Left renal cortex interstitium (tissue), 4 donors: ENCODE results near the gene PPIL1. TPM values are rescaled to one million over a fixed set of nuclear protein-coding genes. Genes with fewer than 3 reads are reported as not detected.
"Not testable (repeated sequence)": the region's sequence is repeated elsewhere in the genome, so short reads cannot be mapped to it uniquely, and the experiment has no call there.

Experiments
- DNase-seq, 4 donors: peaks; one replicate each; pipeline ENCODE4 v3.0.0-alpha.2; 2013; ENCODE audit warnings: low read depth in 4 of 4, low spot score in 2 of 4, missing footprints in 1 of 4
- polyA plus RNA-seq, 4 donors: library from polyadenylated mRNA; unstranded; fragments of 120-200 nt; gene quantifications; one replicate each; pipeline ENCODE4 v1.2.1, GENCODE V29; 2013; ENCODE audit not compliant: insufficient read length in 4 of 4

PPIL1 gene
- polyA plus RNA-seq, 4 donors = 48.1 to 54.4 (median 51.1) TPM

- DNase-seq = no peak
These were observed 53.7 kb downstream of the PPIL1 start for GRCh38 chr6:36820700-36821580.

- no peak for DNase-seq
These were observed 55.8 kb downstream of the PPIL1 start for GRCh38 chr6:36818756-36819155.

- DNase-seq = no peak
These were observed 56.8 kb downstream of the PPIL1 start for GRCh38 chr6:36817847-36818246.

GRCh38 chr6:36817176-36817817, 57.3 kb downstream of the PPIL1 start:
- no peak for DNase-seq

- DNase-seq = no peak
These were observed 58.5 kb downstream of the PPIL1 start for GRCh38 chr6:36815962-36816735.

GRCh38 chr6:36814249-36814648, 60.4 kb downstream of the PPIL1 start:
- DNase-seq = no peak

GRCh38 chr6:36813526-36813925, 61.1 kb downstream of the PPIL1 start:
- no peak for DNase-seq

GRCh38 chr6:36813047-36813446, 61.6 kb downstream of the PPIL1 start:
- DNase-seq = not testable (repeated sequence)

GRCh38 chr6:36809941-36810803, 64.4 kb downstream of the PPIL1 start:
- no peak for DNase-seq

GRCh38 chr6:36809156-36809555, 65.4 kb downstream of the PPIL1 start:
- DNase-seq = no peak

GRCh38 chr6:36808634-36809033, 66.0 kb downstream of the PPIL1 start:
- DNase-seq = no peak

GRCh38 chr6:36807750-36808149, 66.9 kb downstream of the PPIL1 start:
- DNase-seq = no peak

- no peak for DNase-seq
These were observed 67.5 kb downstream of the PPIL1 start for GRCh38 chr6:36807143-36807542.

- no peak for DNase-seq
These were observed 68.7 kb downstream of the PPIL1 start for GRCh38 chr6:36805917-36806316.

GRCh38 chr6:36805096-36805797, 69.4 kb downstream of the PPIL1 start:
- DNase-seq = no peak

Other genes starting within 250 kb of the PPIL1 start
- gene CDKN1A, start 196.1 kb downstream of the PPIL1 start, polyA plus RNA-seq = 10 to 100 TPM in 3 of 4 donors, 1 to 10 TPM in 1; 9.4 to 16.3 (median 11.6) TPM
- gene RAB44, start 177.0 kb downstream of the PPIL1 start, polyA plus RNA-seq = under 1 TPM in 2 of 4 donors, not detected in 2; 0.06 to 0.23 TPM
- 10 to 100 TPM; 12.2 to 16.6 (median 13.8) TPM for gene CPNE5, start 35.4 kb downstream of the PPIL1 start, polyA plus RNA-seq
- 10 to 100 TPM; 43.0 to 50.6 (median 47.9) TPM for gene C6orf89, start 11.1 kb upstream of the PPIL1 start, polyA plus RNA-seq
- 1 to 10 TPM in 3 of 4 donors, under 1 TPM in 1; 0.64 to 4.2 (median 1.6) TPM for gene PI16, start 79.9 kb upstream of the PPIL1 start, polyA plus RNA-seq
- gene MTCH1, start 111.4 kb upstream of the PPIL1 start, polyA plus RNA-seq = 100 to 1,000 TPM; 162 to 189 (median 174) TPM
- 1 to 10 TPM; 1.7 to 4.4 (median 2.0) TPM for gene FGD2, start 130.9 kb upstream of the PPIL1 start, polyA plus RNA-seq